ENCODE measurements around the gene PRMT2.
A peak's percentile ranks its signal among the peaks of the same experiment; 100 is the strongest.

The PRMT2 gene

GRCh38 chr21:46634427-46634826 lies 1.0 kb upstream of the PRMT2 start:
- POLR2A ChIA-PET, result interaction anchor here (0.7 to 2.3 kb wide), 3 partner anchors 12 to 171 kb away, joined by 3 to 7 read pairs (median 4); no protein-coding TSS in a partner anchor
- TF ChIP-seq FOXK2 (IDR thresholded peaks at IDR 0.05) (no peak), NFRKB (IDR thresholded peaks at IDR 0.05) (no peak), PKNOX1 (IDR thresholded peaks at IDR 0.05) (0 out of 2 replicates have a peak, but pooled peaks have one; percentile 11)
- DNase-seq (ENCODE audit: extremely low spot score), result no peak
- CTCF ChIA-PET, result no interaction called here

GRCh38 chr21:46634966-46635323 lies 529 bp upstream of the PRMT2 start:
- CTCF ChIA-PET, result no interaction called here
- no peak for TF ChIP-seq CTBP1 (IDR thresholded peaks at IDR 0.05; ENCODE audit: borderline replicate concordance)
- no peak for TF ChIP-seq LEF1 (IDR thresholded peaks at IDR 0.05; ENCODE audit: borderline replicate concordance)
- TF ChIP-seq NFRKB (IDR thresholded peaks at IDR 0.05), result 0 out of 2 replicates have a peak, but pooled peaks have one; percentile 23
- POLR2A ChIA-PET, result interaction anchor here (0.6 to 2.3 kb wide), 12 partner anchors 8 to 177 kb away, joined by 3 to 9 read pairs (median 4); no protein-coding TSS in a partner anchor
- no peak for DNase-seq (ENCODE audit: extremely low spot score)

GRCh38 chr21:46636181-46636512 lies 673 bp downstream of the PRMT2 start:
- CTCF ChIA-PET, result no interaction called here
- TF ChIP-seq CTBP1 (IDR thresholded peaks at IDR 0.05; ENCODE audit: borderline replicate concordance) (no peak), ZNF384 (IDR thresholded peaks at IDR 0.05) (no peak), L3MBTL2 (conservative IDR thresholded peaks at IDR 0.05) (0 out of 2 replicates have a peak, but pooled peaks have one; percentile 62)
- no peak for DNase-seq (ENCODE audit: extremely low spot score)
- POLR2A ChIA-PET, result interaction anchor here (0.6 to 2.3 kb wide), 25 partner anchors 8 to 944 kb away, joined by 3 to 9 read pairs (median 3); partner anchors contain the start of gene C21orf58

- TF ChIP-seq ARNT (IDR thresholded peaks at IDR 0.05) (no peak), SP1 (IDR thresholded peaks at IDR 0.05) (no peak), PKNOX1 (IDR thresholded peaks at IDR 0.05) (no peak), TARDBP (IDR thresholded peaks at IDR 0.05) (no peak), SUZ12 (IDR thresholded peaks at IDR 0.05) (no peak), ZNF384 (IDR thresholded peaks at IDR 0.05) (no peak), L3MBTL2 (conservative IDR thresholded peaks at IDR 0.05) (no peak), HDGF (IDR thresholded peaks at IDR 0.05; ENCODE audit: borderline replicate concordance) (no peak), ELF4 (IDR thresholded peaks at IDR 0.05) (no peak), NFRKB (IDR thresholded peaks at IDR 0.05) (no peak), BHLHE40 (IDR thresholded peaks at IDR 0.05; ENCODE audit: borderline replicate concordance) (no peak), FOXK2 (IDR thresholded peaks at IDR 0.05) (no peak), FOXM1 (IDR thresholded peaks at IDR 0.05; ENCODE audit: borderline replicate concordance) (no peak), CTBP1 (IDR thresholded peaks at IDR 0.05; ENCODE audit: borderline replicate concordance) (no peak), FOXA1 (IDR thresholded peaks at IDR 0.05) (no peak), LEF1 (IDR thresholded peaks at IDR 0.05; ENCODE audit: borderline replicate concordance) (no peak)
These were observed 1.2 kb downstream of the PRMT2 start for GRCh38 chr21:46636550-46637285.

GRCh38 chr21:46637952-46638746 lies 2.7 kb downstream of the PRMT2 start:
- TF ChIP-seq TARDBP (IDR thresholded peaks at IDR 0.05), result no peak
- TF ChIP-seq CTBP1 (IDR thresholded peaks at IDR 0.05; ENCODE audit: borderline replicate concordance), result no peak
- no peak for TF ChIP-seq FOXM1 (IDR thresholded peaks at IDR 0.05; ENCODE audit: borderline replicate concordance)
- TF ChIP-seq FOXA1 (IDR thresholded peaks at IDR 0.05), result no peak
- no peak for TF ChIP-seq BHLHE40 (IDR thresholded peaks at IDR 0.05; ENCODE audit: borderline replicate concordance)
- TF ChIP-seq HDGF (IDR thresholded peaks at IDR 0.05; ENCODE audit: borderline replicate concordance), result no peak
- TF ChIP-seq ARNT (IDR thresholded peaks at IDR 0.05), result no peak
- no peak for TF ChIP-seq FOXK2 (IDR thresholded peaks at IDR 0.05)
- TF ChIP-seq NFRKB (IDR thresholded peaks at IDR 0.05), result no peak
- no peak for TF ChIP-seq SUZ12 (IDR thresholded peaks at IDR 0.05)
- TF ChIP-seq SP1 (IDR thresholded peaks at IDR 0.05), result no peak
- ChIA-PET POLR2A (no interaction called here), CTCF (no interaction called here)
- no peak for DNase-seq (ENCODE audit: extremely low spot score)

More at GRCh38 chr21:46636550-46637285, 1.2 kb downstream of the PRMT2 start:
- ChIA-PET CTCF (no interaction called here), POLR2A (interaction anchor here (0.7 to 2.3 kb wide), 14 partner anchors 7 to 494 kb away, joined by 3 to 9 read pairs (median 5); partner anchors contain the start of gene C21orf58)
- no peak for DNase-seq (ENCODE audit: extremely low spot score)

- no peak for DNase-seq (ENCODE audit: extremely low spot score)
- POLR2A ChIA-PET, result no interaction called here
- no peak for TF ChIP-seq ELF4 (IDR thresholded peaks at IDR 0.05)
- no peak for TF ChIP-seq BHLHE40 (IDR thresholded peaks at IDR 0.05; ENCODE audit: borderline replicate concordance)
- TF ChIP-seq L3MBTL2 (conservative IDR thresholded peaks at IDR 0.05), result no peak
- no peak for TF ChIP-seq ZNF384 (IDR thresholded peaks at IDR 0.05)
- no peak for TF ChIP-seq CTBP1 (IDR thresholded peaks at IDR 0.05; ENCODE audit: borderline replicate concordance)
- no peak for TF ChIP-seq NFRKB (IDR thresholded peaks at IDR 0.05)
- TF ChIP-seq ARNT (IDR thresholded peaks at IDR 0.05), result no peak
- no peak for TF ChIP-seq PKNOX1 (IDR thresholded peaks at IDR 0.05)
- TF ChIP-seq HDGF (IDR thresholded peaks at IDR 0.05; ENCODE audit: borderline replicate concordance), result no peak
- TF ChIP-seq SUZ12 (IDR thresholded peaks at IDR 0.05), result no peak
- no peak for TF ChIP-seq FOXA1 (IDR thresholded peaks at IDR 0.05)
- TF ChIP-seq SP1 (IDR thresholded peaks at IDR 0.05), result no peak
- TF ChIP-seq LEF1 (IDR thresholded peaks at IDR 0.05; ENCODE audit: borderline replicate concordance), result no peak
- no peak for TF ChIP-seq TARDBP (IDR thresholded peaks at IDR 0.05)
- no peak for TF ChIP-seq FOXM1 (IDR thresholded peaks at IDR 0.05; ENCODE audit: borderline replicate concordance)
- no peak for TF ChIP-seq FOXK2 (IDR thresholded peaks at IDR 0.05)
- CTCF ChIA-PET, result interaction anchor here (0.7 kb wide), 1 partner anchor 18 kb away, joined by 3 read pairs; no protein-coding TSS in a partner anchor
These were observed 4.3 kb downstream of the PRMT2 start for GRCh38 chr21:46639489-46640386.

Data from HEK293T (cell line).